Stimulated activated CD8-positive, alpha-beta memory T cell treated with anti-CD3 and anti-CD28 coated beads, Interleukin-4, amount 100 ng/mL, for 4 hours (primary cell): ENCODE data around the gene ADA.

Source experiments
- DNase-seq, 2 donors: peaks; one replicate each; pipeline ENCODE4 v3.0.0-alpha.2; 2020; ENCODE audit warnings: low read depth in 2 of 2, low spot score in 1 of 2

Gene ADA

DNA sequence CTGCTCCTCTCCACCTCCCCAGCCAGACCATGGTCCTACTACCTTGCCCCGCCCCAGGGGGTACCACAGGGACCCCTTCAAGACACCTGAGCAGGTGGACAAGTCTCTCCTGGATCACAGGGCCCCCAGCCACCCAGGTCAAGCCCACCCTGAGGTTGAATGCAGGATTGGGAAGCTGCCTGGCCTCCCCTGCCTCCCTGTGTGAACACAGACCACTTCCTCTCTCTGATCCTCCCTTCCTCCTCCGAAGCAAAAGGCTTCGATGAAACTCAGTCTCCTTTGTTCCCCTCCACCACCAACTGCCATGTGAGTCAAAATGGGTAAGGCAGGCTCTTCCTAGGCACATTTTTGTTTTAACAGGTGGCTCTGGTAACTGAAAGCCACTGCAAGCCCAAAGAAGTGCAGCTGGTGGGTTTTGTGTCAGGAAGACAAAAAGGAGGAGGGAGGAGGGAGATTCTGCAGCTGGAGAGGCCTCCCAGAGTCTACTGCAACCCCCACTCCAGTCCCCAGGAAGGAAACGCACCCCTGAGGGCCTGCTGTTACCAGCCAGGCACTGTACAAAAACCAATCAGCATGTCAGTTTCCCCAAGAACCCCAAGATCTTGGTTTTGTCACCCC is 5.4 kb downstream of the ADA start:
- DNase-seq: no peak

DNA sequence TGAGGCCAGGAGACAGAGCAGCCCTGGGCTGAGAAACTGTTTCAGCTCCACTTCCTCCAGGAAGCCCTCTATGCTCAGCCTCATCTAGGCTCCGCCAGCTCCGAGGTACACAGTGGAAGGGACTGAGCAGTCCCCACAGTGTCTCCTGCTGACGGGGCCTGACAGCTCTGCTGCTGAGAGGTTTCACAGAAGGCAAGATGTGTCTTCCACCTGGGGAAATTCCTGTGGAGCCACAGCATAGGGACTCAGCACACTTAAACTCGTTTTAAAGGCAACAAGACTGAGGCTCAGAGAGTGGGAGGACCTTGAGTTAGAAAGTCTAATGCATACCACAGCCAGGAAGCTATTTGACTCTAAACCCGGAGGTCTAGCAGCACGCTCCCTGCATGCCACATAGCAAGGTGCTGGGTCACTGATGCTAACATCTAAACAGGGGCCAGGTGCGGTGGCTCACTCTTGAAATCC is 6.8 kb downstream of the ADA start:
- no peak for DNase-seq

DNA sequence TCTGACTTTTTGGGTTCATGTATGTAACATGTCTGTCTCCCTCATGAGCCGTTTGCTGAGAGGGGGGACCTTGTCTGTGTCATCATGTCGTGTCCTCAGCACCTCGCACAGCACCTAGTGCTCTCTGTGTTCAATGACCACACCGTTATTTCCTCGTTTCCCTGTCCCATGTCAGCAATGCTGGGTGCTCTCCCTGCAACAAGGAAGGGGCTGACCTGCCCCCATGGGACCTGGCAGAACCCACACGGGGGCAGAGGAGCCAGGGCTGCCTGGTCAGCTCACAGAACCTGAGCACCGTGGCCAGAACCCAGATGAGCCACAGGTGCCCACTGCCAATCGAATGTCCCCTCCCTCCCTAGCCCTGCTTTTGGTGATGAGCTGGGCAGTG is 7.3 kb downstream of the ADA start:
- DNase-seq: no peak

DNA sequence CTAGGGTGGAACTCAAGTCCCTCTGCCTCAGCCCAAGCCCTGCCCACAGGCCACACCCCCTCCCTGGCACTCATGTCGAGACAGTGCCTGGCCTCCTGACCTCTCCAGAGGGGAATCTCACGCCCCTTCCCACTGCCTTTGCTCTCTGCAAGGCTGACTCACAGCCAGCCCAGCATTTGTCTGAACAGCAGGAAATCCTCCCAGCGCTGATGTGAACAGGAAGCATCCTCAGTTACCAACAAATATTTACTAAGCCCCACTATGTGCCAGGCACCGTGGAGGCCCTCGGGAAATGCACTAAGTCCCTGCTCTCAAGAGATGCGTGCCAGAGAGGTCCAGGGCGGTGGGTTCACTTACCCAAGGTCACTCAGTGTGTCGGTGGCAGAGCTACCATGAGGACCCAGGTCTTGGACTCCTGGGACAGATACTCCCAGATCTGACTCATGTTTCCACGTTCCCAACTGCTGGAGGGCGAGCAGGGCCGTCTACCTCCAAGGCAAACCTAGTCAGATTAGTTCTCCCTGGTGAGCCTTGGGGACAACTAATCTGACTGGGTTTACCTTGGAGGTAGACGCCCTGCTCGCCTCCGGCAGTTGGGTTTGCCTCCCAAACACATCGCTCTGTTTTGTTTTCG is 7.8 kb downstream of the ADA start:
- no peak for DNase-seq

DNA sequence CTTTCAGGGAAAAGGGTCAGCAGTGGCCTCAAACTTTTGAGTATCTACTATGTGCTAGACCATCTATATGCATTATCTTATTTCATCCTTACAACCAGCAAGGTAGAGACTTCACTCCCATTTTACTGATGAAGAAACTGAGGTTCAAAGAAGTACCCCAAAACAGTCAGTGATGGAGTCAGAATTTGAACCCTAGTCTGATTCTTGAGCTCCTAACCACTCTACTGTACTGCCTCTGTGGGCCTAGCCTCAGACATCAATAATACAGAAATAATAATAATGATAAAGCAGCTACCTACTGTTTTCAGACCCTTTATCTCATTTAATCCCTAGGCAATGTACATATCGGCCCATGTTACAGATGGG is 8.4 kb downstream of the ADA start:
- no peak for DNase-seq

DNA sequence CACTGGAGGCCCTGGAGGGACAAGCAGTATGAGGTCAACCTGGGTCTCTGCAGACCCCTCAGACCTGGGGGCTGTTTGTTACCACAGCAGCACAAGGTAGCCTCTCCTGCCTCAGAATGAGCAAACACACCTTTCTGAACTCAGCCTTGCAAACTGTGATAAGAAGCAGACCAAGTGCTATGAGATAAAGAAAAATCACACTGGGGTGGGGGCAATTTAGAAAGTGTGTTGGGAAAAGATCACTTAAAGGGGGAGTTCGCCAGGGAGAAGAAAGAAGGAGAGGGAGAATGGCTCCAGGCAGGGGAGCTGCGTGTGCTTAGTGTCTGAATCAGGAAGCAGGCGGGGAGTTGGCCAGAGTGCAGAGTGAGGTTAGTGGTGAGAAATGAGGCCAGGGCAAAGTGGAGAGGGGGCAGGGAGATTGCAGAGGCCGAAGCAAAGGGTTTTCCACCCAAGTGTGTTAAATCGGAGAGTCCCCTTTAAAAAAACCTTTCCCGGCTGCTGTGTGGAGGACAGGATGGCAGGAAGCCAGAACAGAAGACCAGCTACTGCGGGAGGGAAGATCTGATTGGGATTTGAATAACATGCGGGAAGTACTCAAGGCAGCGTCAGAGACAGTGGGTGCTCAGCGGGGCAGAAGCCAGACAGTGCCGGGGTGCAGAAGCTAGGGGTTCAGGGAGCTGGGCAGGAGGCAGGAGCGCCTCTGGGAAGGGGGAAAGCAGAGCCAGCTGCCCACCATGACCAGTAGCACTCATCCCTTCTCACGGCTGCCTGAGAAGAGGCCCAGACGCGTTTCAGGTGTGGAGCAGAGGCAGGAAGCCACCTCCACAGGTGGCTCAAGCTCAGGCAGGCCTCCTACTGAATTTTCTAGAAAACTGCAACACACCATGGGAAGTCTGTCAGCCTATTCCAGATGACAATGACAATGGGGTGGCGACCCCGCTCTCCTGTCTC is 9.0 kb downstream of the ADA start:
- no peak for DNase-seq

DNA sequence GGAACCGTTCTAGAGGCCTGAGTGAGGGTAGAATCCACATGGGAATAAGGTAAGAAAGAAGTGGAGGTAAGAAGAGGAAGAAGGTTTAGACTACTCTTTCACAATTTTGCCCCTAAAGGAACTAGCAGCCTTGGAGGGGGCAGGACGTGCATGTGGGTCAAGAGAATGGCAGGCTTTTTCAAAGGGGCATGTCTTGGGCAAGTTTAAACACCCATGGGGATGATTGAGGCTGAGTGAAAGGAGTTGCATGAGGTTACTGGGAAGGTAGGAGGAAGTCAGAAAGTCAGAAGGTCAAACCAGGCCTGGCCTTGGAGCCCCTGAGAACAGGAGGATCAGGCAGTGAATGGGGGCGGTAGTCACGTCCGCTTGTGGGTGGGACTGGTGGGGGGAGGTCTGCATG is 10.2 kb downstream of the ADA start:
- DNase-seq: no peak

DNA sequence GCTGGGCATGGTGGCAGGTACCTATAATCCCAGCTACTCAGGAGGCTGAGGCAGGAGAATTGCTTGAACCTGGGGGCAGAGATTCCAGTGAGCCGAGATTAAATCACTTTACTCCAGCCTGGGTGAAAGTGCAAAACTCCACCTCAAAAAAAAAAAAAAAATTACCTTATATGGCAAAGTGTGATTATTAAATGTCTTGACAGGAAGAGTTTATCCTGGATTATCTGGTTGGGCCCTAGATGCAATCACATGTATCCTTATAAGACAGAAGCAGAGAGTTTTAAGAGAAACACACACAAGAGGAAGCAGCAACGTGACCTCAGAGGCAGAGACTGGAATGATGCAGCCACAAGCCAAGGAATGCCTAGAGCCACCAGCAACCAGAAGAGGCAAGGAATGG is 11.0 kb downstream of the ADA start:
- no peak for DNase-seq

DNA sequence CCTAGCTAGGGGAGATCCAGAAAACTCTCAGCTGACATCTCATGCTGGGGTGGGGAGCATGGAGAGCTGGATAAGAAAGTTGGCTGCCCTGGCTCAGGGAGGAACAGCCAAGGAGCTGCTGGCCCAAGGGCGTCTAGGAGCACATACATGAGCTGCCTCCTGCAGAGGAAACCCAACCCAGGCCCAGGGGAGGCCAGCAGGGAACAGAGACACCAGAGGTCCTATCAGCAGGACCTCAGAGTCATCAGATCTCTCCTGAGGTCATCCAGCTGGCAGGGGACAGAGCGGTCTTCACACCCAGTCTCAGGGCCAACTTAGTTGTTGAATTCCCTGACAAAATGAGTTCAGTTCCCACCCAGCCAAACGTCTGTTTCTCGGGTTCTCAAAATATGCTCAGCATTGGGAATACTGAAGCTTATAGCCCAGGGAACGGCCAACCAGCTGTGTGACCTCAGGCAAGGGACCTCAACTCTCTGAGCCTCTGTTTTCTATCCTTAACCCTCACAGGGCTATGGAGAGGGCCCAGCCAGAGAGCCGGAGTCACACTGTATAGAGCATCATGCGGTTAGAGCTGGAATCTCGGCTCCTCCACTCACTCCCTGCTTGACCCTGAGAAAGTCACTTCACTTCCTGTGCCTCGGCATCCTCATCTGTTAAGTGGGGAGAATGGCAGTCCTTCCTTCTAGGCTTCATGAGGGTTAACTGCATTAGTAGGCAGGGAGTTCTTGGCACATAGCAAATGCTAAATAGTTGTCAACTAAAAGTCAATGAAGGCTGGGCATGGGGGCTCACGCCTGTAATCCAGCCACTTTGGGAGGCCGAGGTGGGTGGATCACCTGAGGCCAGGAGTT is 13.8 kb downstream of the ADA start:
- no peak for DNase-seq

DNA sequence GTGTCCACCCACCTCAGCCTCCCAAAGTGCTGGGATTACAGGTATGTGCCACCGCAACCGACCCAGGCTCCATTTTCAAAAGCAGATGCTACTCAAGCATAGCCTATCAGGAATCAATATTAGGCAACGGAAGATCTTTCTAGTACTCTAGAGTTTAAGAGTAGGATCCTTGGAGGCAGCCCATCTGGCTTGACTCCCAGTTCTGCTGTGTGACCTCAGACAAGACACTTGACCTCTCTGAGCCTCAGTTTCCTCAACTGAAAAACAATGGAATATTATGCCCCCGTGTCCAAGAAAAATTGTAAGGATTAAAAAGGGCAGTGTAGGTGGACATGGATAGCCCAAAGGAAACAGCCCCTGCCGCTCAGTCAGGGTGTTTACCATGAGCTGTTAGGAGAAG is 14.5 kb downstream of the ADA start:
- no peak for DNase-seq

DNA sequence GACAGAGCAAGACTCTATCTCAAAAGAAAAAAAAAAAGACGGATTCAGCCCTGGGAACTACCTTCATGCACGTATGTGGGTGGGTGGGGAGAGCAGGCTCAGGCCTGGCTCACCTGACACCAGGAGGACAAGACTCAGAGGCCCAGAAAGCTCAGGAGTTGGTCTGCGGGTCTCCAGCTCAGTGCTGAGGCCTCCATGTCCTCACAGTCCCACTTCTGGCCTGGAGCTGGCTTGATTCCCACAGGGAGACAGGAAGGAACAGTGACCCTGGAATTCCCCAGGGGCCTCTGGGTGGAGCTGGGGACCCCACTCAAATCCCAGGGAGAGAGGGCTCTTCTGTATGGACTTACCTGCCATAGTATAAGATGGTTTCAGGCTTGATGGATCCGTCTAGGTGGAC is 15.6 kb downstream of the ADA start:
- DNase-seq: no peak

DNA sequence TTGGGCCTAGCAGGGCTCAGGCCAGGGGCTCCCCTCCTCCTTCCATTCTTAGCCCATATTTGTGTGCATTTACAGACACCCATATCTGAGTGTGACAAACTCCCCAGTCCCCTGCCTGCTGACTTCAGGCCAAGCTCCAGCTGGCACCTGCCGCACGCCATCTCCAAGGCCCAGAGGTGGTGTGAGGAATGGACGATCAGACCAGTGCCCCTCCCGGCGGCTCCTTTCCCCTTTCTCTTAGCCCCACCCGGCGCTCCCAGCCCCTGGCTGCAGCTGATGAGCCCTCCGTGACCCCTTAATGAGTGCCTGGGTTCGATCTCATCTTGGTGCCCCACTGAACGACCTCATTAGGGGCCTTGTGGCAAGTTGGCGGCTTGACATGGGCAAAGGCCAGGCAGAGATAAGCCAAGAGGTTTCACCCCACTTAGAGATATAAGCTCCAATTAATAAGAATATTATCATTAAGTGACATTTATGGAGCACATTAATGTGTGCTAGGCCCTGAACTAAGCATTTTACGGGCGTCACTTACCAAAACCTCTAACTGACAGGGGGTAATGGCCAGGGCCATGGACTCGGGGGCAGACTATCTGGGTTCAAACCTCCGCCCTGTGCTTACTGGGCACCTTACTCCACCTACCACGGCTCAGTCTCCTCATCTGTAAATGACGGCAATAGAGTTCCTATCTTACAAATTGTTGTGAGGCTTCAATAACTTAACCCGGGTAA is 17.5 kb downstream of the ADA start:
- DNase-seq: no peak

DNA sequence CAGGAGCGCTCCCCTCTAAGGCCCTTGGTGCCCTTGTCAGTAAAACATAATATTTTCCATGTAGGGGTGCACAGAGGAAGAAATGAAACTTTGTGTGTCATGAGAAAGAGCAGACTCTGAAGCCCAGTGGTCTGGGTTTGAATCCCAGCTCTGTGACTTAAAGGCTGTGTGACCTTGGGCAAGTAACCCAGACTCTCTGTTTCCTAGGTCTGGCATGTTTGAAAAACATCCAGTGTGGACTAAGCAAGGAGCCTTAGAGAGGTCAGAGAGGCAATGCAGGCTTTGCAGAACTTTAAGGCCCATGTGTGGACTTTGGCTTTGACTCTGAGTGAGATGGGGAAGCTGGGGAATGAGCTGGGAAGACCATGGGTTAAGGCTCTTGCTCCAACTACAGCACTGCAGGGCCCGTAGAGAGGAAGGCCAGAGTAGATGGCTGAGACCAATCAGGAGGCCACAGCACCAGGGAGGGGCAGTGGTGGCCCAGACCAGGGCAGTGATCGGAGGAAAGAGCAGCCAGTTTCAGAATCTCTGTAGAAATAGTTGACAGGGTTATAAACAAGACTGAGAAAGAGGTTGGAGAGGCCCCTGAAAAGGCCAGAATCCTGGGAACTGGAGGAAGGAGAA is 18.2 kb downstream of the ADA start:
- DNase-seq: no peak

DNA sequence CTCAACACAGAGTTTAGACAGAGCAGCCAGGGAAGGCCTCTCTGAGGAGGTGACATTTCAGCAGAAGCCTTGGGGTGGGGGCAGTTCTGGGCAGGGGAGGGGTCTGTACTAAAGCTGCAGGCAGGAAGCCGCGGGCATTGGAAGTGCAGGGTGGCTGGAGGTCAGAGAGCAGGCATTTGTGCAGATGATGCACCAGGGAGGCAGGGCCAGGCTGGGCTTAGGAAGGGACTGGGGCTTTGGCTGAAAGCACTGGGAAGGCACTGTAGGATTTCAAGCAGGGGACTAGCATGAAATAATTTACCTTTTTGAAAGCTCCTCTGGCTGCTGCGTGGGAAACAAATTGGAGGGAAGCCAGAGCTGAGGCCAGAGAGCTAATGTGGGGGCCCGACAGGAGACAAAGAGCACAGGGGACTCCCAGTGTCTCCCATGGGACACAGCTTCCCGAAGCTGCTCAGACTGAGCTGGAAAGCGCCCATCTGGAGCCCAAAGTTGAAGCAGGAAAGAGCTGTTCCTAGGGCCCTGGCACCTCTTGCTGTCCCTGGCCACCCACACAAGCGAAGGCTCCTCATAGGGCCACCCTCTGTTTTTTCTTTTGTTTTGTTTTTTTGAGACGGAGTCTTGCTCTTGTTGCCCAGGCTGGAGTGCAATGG is 19.3 kb downstream of the ADA start:
- no peak for DNase-seq

DNA sequence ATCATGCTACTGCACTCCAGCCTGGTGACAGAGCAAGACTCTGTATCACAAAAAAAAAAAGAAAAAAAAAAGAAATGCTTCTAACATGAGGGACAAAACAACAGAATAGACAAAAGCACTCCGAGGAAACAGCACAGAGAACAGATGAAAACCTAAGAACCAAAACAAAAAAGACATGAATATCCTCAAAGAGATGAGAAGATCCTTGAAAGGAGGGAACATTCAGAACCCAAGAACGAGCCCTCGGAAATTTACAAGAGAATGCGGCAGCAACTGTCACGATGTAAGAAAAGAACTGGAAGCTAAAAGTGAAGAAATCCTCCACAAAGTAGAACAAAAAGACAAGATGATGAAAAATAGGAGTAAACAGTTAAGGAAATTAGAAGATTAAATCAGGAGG is 21.2 kb downstream of the ADA start:
- no peak for DNase-seq

DNA sequence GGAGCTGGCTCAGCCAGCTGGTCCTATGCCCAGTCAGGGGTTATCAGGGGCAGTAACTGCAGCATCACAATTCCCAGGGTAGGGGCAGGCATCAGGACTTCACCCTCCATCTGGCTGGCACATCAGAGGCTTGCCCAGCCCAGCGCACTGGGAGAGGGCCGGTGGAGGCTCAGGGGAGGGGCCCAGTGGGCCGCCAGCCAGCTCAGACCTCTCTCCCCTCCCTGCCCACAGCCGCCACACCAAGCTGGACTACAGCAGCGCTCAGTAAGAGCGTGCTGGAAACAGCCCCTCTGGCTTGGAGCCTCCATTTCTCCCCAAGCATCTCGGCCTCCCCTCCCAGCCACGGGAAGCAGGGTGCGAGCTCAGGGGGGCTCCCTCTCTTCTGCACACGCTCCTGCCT is 22.0 kb downstream of the ADA start:
- no peak for DNase-seq

DNA sequence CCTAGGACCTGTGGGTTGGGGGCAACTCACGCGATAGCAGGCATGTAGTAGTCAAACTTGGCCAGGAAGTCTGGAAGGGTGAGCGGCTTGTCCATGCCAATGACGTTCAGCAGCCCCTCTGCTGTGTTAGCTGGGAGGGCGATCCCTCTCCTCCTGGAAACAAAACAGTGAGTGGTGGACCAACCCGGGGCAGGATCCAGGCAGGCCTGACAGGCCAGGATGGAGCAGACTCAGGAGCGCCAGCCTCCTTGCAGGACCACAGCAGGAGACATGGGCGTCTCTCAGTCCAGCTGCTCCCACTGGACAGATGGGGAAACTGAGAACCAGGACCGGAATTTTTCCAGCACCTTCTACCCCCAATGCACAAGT is 22.5 kb downstream of the ADA start:
- DNase-seq: no peak

DNA sequence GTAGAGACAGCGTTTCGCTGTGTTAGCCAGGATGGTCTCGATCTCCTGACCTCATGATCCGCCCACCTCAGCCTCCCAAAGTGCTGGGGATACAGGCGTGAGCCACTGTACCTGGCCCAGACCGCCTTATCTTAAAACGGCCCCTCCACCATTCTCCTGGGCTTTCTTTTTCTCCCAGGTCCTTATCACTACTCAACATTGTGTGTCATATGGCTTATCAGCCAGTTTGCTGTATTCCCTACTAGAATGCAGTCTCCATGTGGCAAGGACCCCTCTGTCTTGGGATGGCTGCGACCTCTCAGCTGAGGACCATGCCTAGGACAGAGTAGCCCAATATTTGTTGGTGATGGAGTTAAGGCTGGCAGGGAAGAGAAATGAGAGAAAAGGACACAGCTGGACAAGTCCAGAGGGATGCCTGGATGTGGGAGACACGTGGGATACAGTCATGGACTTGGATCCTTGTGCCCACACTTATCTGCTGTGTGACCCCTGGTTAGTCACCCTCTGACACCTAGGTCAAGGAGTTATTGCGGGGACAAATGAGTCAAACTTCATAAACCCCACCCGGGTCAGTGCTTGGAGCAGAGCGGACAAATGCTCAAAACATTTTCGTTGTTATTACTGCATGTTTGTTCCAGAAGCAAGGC is 24.0 kb downstream of the ADA start:
- no peak for DNase-seq

DNA sequence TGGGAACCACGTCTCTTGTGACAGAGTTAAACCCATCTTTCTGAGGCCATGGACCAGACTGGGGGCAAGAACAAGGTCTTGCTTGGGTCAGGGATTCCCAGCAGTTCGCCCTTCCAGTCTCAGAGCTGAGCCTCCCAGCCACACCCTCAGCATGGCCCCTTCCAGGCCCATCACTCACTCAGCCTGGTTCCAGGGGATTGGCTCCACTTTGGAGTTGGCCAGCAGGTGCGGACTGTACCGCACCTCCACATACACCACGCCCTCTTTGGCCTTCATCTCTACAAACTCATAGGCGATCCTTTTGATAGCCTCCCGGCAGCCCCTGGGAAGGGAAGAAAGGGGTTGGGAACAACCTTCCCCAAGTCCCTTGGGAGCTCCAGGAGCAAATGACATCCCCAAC is 25.2 kb downstream of the ADA start:
- no peak for DNase-seq
